Keratinocyte (primary cell): ENCODE results near the gene NOG. TPM values are rescaled to one million over a fixed set of nuclear protein-coding genes. Genes with fewer than 3 reads are reported as not detected.

Experiments used
- DNase-seq: peaks from one replicate; pipeline ENCODE4 v3.0.0-alpha.2; 2011; ENCODE audit warnings: low read depth, missing footprints, low spot score
- FAIRE-seq: peaks from 2 replicates; lab custom pipeline; 2011; peaks lifted over from hg19 to GRCh38; lab: Jason Lieb, UNC
- H2AFZ ChIP-seq: 2 replicates; pipeline ENCODE4 v1.6.0; 2012; ENCODE audit warnings: low read length, control low read depth, inconsistent platforms; ENCODE audit not compliant: control insufficient read depth
- H3K27ac ChIP-seq: 2 replicates; pipeline ENCODE4 v1.5.1; 2011; ENCODE audit warnings: low read length; ENCODE audit not compliant: control insufficient read depth, insufficient read depth
- H3K27me3 ChIP-seq: 3 replicates; pipeline ENCODE4 v1.6.0; 2011; ENCODE audit warnings: low read length; ENCODE audit not compliant: control insufficient read depth, insufficient read depth; ENCODE audit errors: extremely low read depth
- H3K36me3 ChIP-seq, 2 experiments: 2 replicates in 1 of 2; 3 replicates in 1 of 2; pipeline ENCODE4 v1.5.1; 2011; ENCODE audit warnings: low read length in 2 of 2, mild to moderate bottlenecking in 1 of 2; ENCODE audit not compliant: control insufficient read depth in 2 of 2, insufficient read depth in 2 of 2; ENCODE audit errors: extremely low read depth in 1 of 2
- H3K4me1 ChIP-seq: 3 replicates; pipeline ENCODE4 v1.5.1; 2011; ENCODE audit warnings: low read length; ENCODE audit not compliant: control insufficient read depth, insufficient read depth; ENCODE audit errors: extremely low read depth
- H3K4me2 ChIP-seq: 3 replicates; pipeline ENCODE4 v1.6.0; 2011; ENCODE audit warnings: low read depth, low read length; ENCODE audit not compliant: control insufficient read depth, insufficient read depth; ENCODE audit errors: extremely low read depth
- H3K4me3 ChIP-seq, 3 experiments: fragments of 200-600 bp in 1 of 3; sonication (generic) in 1 of 3; 2 replicates in 2 of 3; 3 replicates in 1 of 3; pipeline ENCODE4 v1.5.1; 2011 to 2016; ENCODE audit warnings: low read length in 3 of 3, mild to moderate bottlenecking in 3 of 3, control low read depth in 2 of 3, inconsistent platforms in 1 of 3, low read depth in 1 of 3, mixed read lengths in 1 of 3, mixed run types in 1 of 3, moderate library complexity in 1 of 3; ENCODE audit not compliant: control insufficient read depth in 2 of 3, insufficient read depth in 2 of 3; ENCODE audit errors: extremely low read depth in 1 of 3
- H3K79me2 ChIP-seq: 2 replicates; pipeline ENCODE4 v1.6.0; 2012; ENCODE audit warnings: low read length; ENCODE audit not compliant: control insufficient read depth, insufficient read depth
- H3K9ac ChIP-seq: 3 replicates; pipeline ENCODE4 v1.6.0; 2011; ENCODE audit warnings: low read length; ENCODE audit not compliant: control insufficient read depth, insufficient read depth; ENCODE audit errors: extremely low read depth
- H3K9me1 ChIP-seq: 3 replicates; pipeline ENCODE4 v1.6.0; 2011; ENCODE audit warnings: low read length; ENCODE audit not compliant: control insufficient read depth, insufficient read depth; ENCODE audit errors: extremely low read depth
- H3K9me3 ChIP-seq: 2 replicates; pipeline ENCODE4 v1.5.1; 2012; ENCODE audit warnings: low read depth, low read length; ENCODE audit not compliant: control insufficient read depth
- H4K20me1 ChIP-seq: 3 replicates; pipeline ENCODE4 v1.6.0; 2011; ENCODE audit warnings: low read length; ENCODE audit not compliant: control insufficient read depth, insufficient read depth; ENCODE audit errors: extremely low read depth
- EZH2 ChIP-seq: IDR thresholded peaks from one replicate; pipeline ENCODE4 v1.6.1; 2012; ENCODE audit warnings: inconsistent platforms, mild to moderate bottlenecking, low read length, moderate library complexity
- dilution Hi-C: fragments of 300-500 bp; cut with MboI; formaldehyde crosslinking; loops from one replicate; pipeline ENCODE4 v1.7.0; 2020; ENCODE audit warnings: low sequenced_read_pairs; ENCODE audit not compliant: extremely low pct_ligation_motif_present
- polyA plus RNA-seq, 5 experiments: library from polyadenylated mRNA; depleted of rRNA in 3 of 5; stranded (reverse) in 3 of 5; stranded (forward) in 1 of 5; unstranded in 1 of 5; fragments of >200 nt; gene quantifications; 1 replicate in 1 of 5; 2 replicates in 3 of 5; 3 replicates in 1 of 5; pipeline versions ENCODE4 v1.2.1 to v1.2.3, GENCODE V29; 2011 to 2012; ENCODE audit warnings: missing spikeins in 2 of 5, low read depth in 1 of 5, low replicate concordance in 1 of 5
- TF ChIP-seq, protein P1 (sequence below), 3 experiments: IDR thresholded peaks in 1 of 3; conservative IDR thresholded peaks in 1 of 3; optimal IDR thresholded peaks in 1 of 3; 2 replicates in 2 of 3; 3 replicates in 1 of 3; pipeline versions ENCODE3 to v1.5.1; 2011; ENCODE audit warnings: low read length in 3 of 3, mild to moderate bottlenecking in 3 of 3, moderate library complexity in 2 of 3, control low read depth in 1 of 3, inconsistent platforms in 1 of 3; ENCODE audit not compliant: insufficient read depth in 2 of 3; ENCODE audit errors: extremely low read depth in 1 of 3

The NOG gene
- polyA plus RNA-seq, 1 donor (not counting 4 experiments of a cell fraction or from before 2014, with no cell fraction given): 0.68 TPM

DNA sequence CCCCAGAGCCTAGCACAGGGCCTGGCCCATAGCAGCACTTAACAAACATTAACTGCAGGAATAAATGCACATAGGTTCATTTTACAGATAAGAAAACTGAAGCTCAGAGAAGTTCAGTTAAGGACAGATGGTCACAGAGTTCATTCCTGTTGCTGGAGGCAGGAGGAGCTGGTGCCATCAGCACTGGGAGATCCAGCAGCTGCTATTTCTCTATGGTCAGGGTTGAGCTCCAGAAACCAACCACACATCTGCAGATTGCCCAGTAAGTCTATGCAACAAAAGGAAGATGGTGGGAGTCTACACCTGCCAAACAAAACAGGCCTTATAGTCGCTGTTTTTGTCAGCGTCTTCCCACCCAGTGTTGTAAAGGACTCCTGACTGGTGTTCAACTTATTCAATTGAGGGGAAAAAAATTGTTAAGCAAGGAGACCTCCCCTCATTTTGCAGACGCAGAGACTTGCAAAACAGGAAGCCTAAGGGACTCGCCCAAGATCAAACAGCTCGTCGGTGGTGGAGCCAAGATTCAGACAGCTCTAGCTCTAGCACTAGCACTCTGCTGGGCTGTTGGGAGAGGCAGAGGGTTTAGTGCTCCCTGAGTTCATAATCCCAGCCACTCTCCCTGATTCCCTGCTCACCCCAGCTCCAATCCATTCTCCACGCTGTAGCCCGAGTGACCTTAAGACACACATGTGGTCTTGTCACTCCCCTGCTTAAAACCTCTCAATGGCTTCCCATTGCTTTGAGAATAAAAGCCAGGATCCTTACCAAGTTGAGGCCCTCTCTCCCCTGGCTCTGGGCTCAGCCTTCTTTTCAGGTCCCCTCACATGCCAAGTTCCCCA lies 9.0 kb downstream of the NOG start:
- dilution Hi-C loops: no loop called here
- Histone ChIP-seq H3K4me1 (no peaks in the 10 kb centered on the region), H3K4me2 (no peak overlapping the region), H3K27ac (no peak overlapping the region), H3K27me3 (peaks cover 5% of the 10 kb centered on the region), H3K36me3 (no peaks in the 10 kb centered on the region), H3K9me1 (no peaks in the 10 kb centered on the region), H3K79me2 (no peaks in the 10 kb centered on the region), H3K9ac (no peak overlapping the region), H2AFZ (no peak overlapping the region), H3K4me3 (no peak overlapping the region), H4K20me1 (no peaks in the 10 kb centered on the region), H3K9me3 (no peaks in the 10 kb centered on the region)
- TF ChIP-seq, protein P1, sequence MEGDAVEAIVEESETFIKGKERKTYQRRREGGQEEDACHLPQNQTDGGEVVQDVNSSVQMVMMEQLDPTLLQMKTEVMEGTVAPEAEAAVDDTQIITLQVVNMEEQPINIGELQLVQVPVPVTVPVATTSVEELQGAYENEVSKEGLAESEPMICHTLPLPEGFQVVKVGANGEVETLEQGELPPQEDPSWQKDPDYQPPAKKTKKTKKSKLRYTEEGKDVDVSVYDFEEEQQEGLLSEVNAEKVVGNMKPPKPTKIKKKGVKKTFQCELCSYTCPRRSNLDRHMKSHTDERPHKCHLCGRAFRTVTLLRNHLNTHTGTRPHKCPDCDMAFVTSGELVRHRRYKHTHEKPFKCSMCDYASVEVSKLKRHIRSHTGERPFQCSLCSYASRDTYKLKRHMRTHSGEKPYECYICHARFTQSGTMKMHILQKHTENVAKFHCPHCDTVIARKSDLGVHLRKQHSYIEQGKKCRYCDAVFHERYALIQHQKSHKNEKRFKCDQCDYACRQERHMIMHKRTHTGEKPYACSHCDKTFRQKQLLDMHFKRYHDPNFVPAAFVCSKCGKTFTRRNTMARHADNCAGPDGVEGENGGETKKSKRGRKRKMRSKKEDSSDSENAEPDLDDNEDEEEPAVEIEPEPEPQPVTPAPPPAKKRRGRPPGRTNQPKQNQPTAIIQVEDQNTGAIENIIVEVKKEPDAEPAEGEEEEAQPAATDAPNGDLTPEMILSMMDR (optimal IDR thresholded peaks at IDR 0.05 in 1 of 3, IDR thresholded peaks at IDR 0.05 in 1 of 3, conservative IDR thresholded peaks at IDR 0.05 in 1 of 3; ENCODE audit: extremely low read depth in 1 of 3, insufficient read depth in 2 of 3, low read length in 3 of 3): no peak
- no peak for TF ChIP-seq EZH2
- DNase-seq (no peak), FAIRE-seq (no peak)

- H3K36me3 ChIP-seq: no peaks in the 10 kb centered on the region
- dilution Hi-C loops: no loop called here
- no peak for DNase-seq
- TF ChIP-seq EZH2: no peak
- TF ChIP-seq, protein P1 (optimal IDR thresholded peaks at IDR 0.05 in 1 of 3, IDR thresholded peaks at IDR 0.05 in 1 of 3, conservative IDR thresholded peaks at IDR 0.05 in 1 of 3; ENCODE audit: extremely low read depth in 1 of 3, insufficient read depth in 2 of 3, low read length in 3 of 3): no peak
- no peak overlapping the region for H3K4me3 ChIP-seq
- H3K4me2 ChIP-seq: no peak overlapping the region
- no peaks in the 10 kb centered on the region for H4K20me1 ChIP-seq
- no peak overlapping the region for H2AFZ ChIP-seq
- H3K9me3 ChIP-seq: no peaks in the 10 kb centered on the region
- no peaks in the 10 kb centered on the region for H3K27me3 ChIP-seq
- H3K27ac ChIP-seq: no peak overlapping the region
- H3K79me2 ChIP-seq: no peaks in the 10 kb centered on the region
- H3K4me1 ChIP-seq: no peaks in the 10 kb centered on the region
- no peaks in the 10 kb centered on the region for H3K9me1 ChIP-seq
- FAIRE-seq: no peak
- H3K9ac ChIP-seq: no peak overlapping the region
Measured at GRCh38 chr17:56603486-56604238, 10.2 kb downstream of the NOG start.
